ENCODE data around the gene GAS2L1. TPM values are rescaled to one million over a fixed set of nuclear protein-coding genes. Genes with fewer than 3 reads are reported as not detected.

GAS2L1 gene
- total RNA-seq, 1 experiment from 2014 or later = 68.8 TPM

- Histone ChIP-seq H3K36me3 (ENCODE audit: control insufficient read depth, insufficient read depth, low read length) (no peaks in the 10 kb centered on the region), H3K27ac (ENCODE audit: low read length) (no peak overlapping the region), H3K9me3 (ENCODE audit: control insufficient read depth, insufficient read depth, low read depth, low read length) (no peaks in the 10 kb centered on the region), H3K4me1 (ENCODE audit: control insufficient read depth, insufficient read depth, low read length) (no peaks in the 10 kb centered on the region), H3K4me3 (ENCODE audit: low read depth in 2 of 2, low read length in 2 of 2) (no peak overlapping the region), H3K27me3 (ENCODE audit: control insufficient read depth, insufficient read depth, low read length) (no peaks in the 10 kb centered on the region)
- in situ Hi-C loops (cut with HindIII; ENCODE audit: low pct_unique_long_range_greater_than_20kb, low sequenced_read_pairs) = no loop called here
- ATAC-seq (0 out of 2 replicates have a peak, but pooled peaks have one; percentile 16), DNase-seq (ENCODE audit: low read depth, low spot score) (no peak)
- intact Hi-C loops (cut with micrococcal nuclease; ENCODE audit: unreplicated experiment) = no loop called here
- ChIA-PET CTCF (no interaction called here), POLR2A (no interaction called here)
- no peak for TF ChIP-seq REST (IDR thresholded peaks at IDR 0.05; ENCODE audit: insufficient read depth in 1 of 2, low read depth in 2 of 2, low read length in 1 of 2)
- no peak for TF ChIP-seq POLR2AphosphoS5 (IDR thresholded peaks at IDR 0.05; ENCODE audit: low read depth, low read length)
- no peak for TF ChIP-seq CTCF (IDR thresholded peaks at IDR 0.05)
- TF ChIP-seq SIN3A (IDR thresholded peaks at IDR 0.05; ENCODE audit: borderline replicate concordance, insufficient read depth, low read depth, low read length) = no peak
- TF ChIP-seq TCF7L2 (IDR thresholded peaks at IDR 0.05; ENCODE audit: low read depth, low read length) = no peak
- no TSS peak for BruUV-seq (replicated peaks)
These were observed 18.9 kb downstream of the GAS2L1 start for GRCh38 chr22:29325356-29325755.

GRCh38 chr22:29325785-29326315, 19.4 kb downstream of the GAS2L1 start:
- H3K4me3 ChIP-seq (ENCODE audit: low read depth in 2 of 2, low read length in 2 of 2) = no peak overlapping the region
- CTCF ChIA-PET = no interaction called here
- DNase-seq (ENCODE audit: low read depth, low spot score) = no peak
- H3K9me3 ChIP-seq (ENCODE audit: control insufficient read depth, insufficient read depth, low read depth, low read length) = no peaks in the 10 kb centered on the region
- TF ChIP-seq TCF7L2 (IDR thresholded peaks at IDR 0.05; ENCODE audit: low read depth, low read length) (no peak), POLR2AphosphoS5 (IDR thresholded peaks at IDR 0.05; ENCODE audit: low read depth, low read length) (no peak), REST (IDR thresholded peaks at IDR 0.05; ENCODE audit: insufficient read depth in 1 of 2, low read depth in 2 of 2, low read length in 1 of 2) (no peak), CTCF (IDR thresholded peaks at IDR 0.05) (no peak), SIN3A (IDR thresholded peaks at IDR 0.05; ENCODE audit: borderline replicate concordance, insufficient read depth, low read depth, low read length) (no peak)
- no peaks in the 10 kb centered on the region for H3K4me1 ChIP-seq (ENCODE audit: control insufficient read depth, insufficient read depth, low read length)
- H3K27me3 ChIP-seq (ENCODE audit: control insufficient read depth, insufficient read depth, low read length) = no peaks in the 10 kb centered on the region
- in situ Hi-C loops (cut with HindIII; ENCODE audit: low pct_unique_long_range_greater_than_20kb, low sequenced_read_pairs) = no loop called here
- H3K27ac ChIP-seq (ENCODE audit: low read length) = no peak overlapping the region
- ATAC-seq = no peak
- intact Hi-C loops (cut with micrococcal nuclease; ENCODE audit: unreplicated experiment) = no loop called here
- no TSS peak for BruUV-seq (replicated peaks)
- POLR2A ChIA-PET = no interaction called here
- H3K36me3 ChIP-seq (ENCODE audit: control insufficient read depth, insufficient read depth, low read length) = no peaks in the 10 kb centered on the region
